Measurements from ENCODE around the gene DACT2.

DACT2 gene

GRCh38 chr6:168352096-168352495 is 32.5 kb upstream of the DACT2 start:
- DNase-seq (ENCODE audit: low read depth in 3 of 3, low spot score in 1 of 3), result no peak

GRCh38 chr6:168349718-168350210 is 30.2 kb upstream of the DACT2 start:
- DNase-seq (ENCODE audit: low read depth in 3 of 3, low spot score in 1 of 3), result no peak

- DNase-seq (ENCODE audit: low read depth in 3 of 3, low spot score in 1 of 3), result no peak
Observed at GRCh38 chr6:168348186-168348585, 28.6 kb upstream of the DACT2 start.

GRCh38 chr6:168347615-168348014 is 28.0 kb upstream of the DACT2 start:
- DNase-seq (ENCODE audit: low read depth in 3 of 3, low spot score in 1 of 3), result no peak

- DNase-seq (ENCODE audit: low read depth in 3 of 3, low spot score in 1 of 3), result no peak
Observed at GRCh38 chr6:168347053-168347452, 27.5 kb upstream of the DACT2 start.

- DNase-seq (ENCODE audit: low read depth in 3 of 3, low spot score in 1 of 3), result no peak
Observed at GRCh38 chr6:168345896-168346754, 26.5 kb upstream of the DACT2 start.

GRCh38 chr6:168345266-168345665 is 25.7 kb upstream of the DACT2 start:
- DNase-seq (ENCODE audit: low read depth in 3 of 3, low spot score in 1 of 3), result no peak

GRCh38 chr6:168344338-168344737 is 24.8 kb upstream of the DACT2 start:
- no peak for DNase-seq (ENCODE audit: low read depth in 3 of 3, low spot score in 1 of 3)

GRCh38 chr6:168343239-168344150 is 23.9 kb upstream of the DACT2 start:
- DNase-seq (ENCODE audit: low read depth in 3 of 3, low spot score in 1 of 3), result no peak

- DNase-seq (ENCODE audit: low read depth in 3 of 3, low spot score in 1 of 3), result no peak
Observed at GRCh38 chr6:168342636-168343035, 23.1 kb upstream of the DACT2 start.

- no peak for DNase-seq (ENCODE audit: low read depth in 3 of 3, low spot score in 1 of 3)
Observed at GRCh38 chr6:168341280-168341900, 21.8 kb upstream of the DACT2 start.

- DNase-seq (ENCODE audit: low read depth in 3 of 3, low spot score in 1 of 3), result no peak
Observed at GRCh38 chr6:168340819-168341218, 21.2 kb upstream of the DACT2 start.

GRCh38 chr6:168338777-168339176 is 19.2 kb upstream of the DACT2 start:
- DNase-seq (ENCODE audit: low read depth in 3 of 3, low spot score in 1 of 3), result no peak

GRCh38 chr6:168336967-168337366 is 17.4 kb upstream of the DACT2 start:
- DNase-seq (ENCODE audit: low read depth in 3 of 3, low spot score in 1 of 3), result no peak

- no peak for DNase-seq (ENCODE audit: low read depth in 3 of 3, low spot score in 1 of 3)
Observed at GRCh38 chr6:168333989-168334388, 14.4 kb upstream of the DACT2 start.

- DNase-seq (ENCODE audit: low read depth in 3 of 3, low spot score in 1 of 3), result no peak
Observed at GRCh38 chr6:168333491-168333890, 13.9 kb upstream of the DACT2 start.

GRCh38 chr6:168333039-168333438 is 13.5 kb upstream of the DACT2 start:
- no peak for DNase-seq (ENCODE audit: low read depth in 3 of 3, low spot score in 1 of 3)

- no peak for DNase-seq (ENCODE audit: low read depth in 3 of 3, low spot score in 1 of 3)
Observed at GRCh38 chr6:168332020-168332419, 12.4 kb upstream of the DACT2 start.

- no peak for DNase-seq (ENCODE audit: low read depth in 3 of 3, low spot score in 1 of 3)
Observed at GRCh38 chr6:168331058-168331457, 11.5 kb upstream of the DACT2 start.

- no peak for DNase-seq (ENCODE audit: low read depth in 3 of 3, low spot score in 1 of 3)
Observed at GRCh38 chr6:168330403-168330802, 10.8 kb upstream of the DACT2 start.

GRCh38 chr6:168328086-168328485 is 8.5 kb upstream of the DACT2 start:
- DNase-seq (ENCODE audit: low read depth in 3 of 3, low spot score in 1 of 3), result no peak

Data from stimulated activated CD4-positive, alpha-beta T cell treated with anti-CD3 and anti-CD28 coated beads, TNF-alpha, amount 100 ng/mL, for 1 hour (primary cell).